B cell (primary cell): ENCODE results near the gene SART3. TPM values are rescaled to one million over a fixed set of nuclear protein-coding genes. Genes with fewer than 3 reads are reported as not detected.

Experiments used
- ATAC-seq: fragments of 200-7000 bp; cut with Tn5 transposase; one replicate; pipeline ENCODE4 v1.10.0; 2021; ENCODE audit warnings: low read depth, mild to moderate bottlenecking, moderate number of reproducible peaks, moderate library complexity
- CTCF ChIA-PET: fragments of 350-600 bp; sonication (Branson Sonifier 250); formaldehyde crosslinking; loops from one replicate; lab custom pipeline; 2021; ENCODE audit warnings: antibody characterized with exemption, inconsistent platforms; lab: Charles Lee
- POLR2A ChIA-PET: fragments of 350-600 bp; sonication (Branson Sonifier 250); formaldehyde crosslinking; loops from one replicate; lab custom pipeline; 2021; ENCODE audit warnings: antibody characterized with exemption; lab: Charles Lee
- DNase-seq: peaks from one replicate; pipeline ENCODE4 v3.0.0; 2013
- H2AFZ ChIP-seq: 2 replicates; pipeline ENCODE4 v1.6.1; 2012; ENCODE audit warnings: mild to moderate bottlenecking, low read depth, low read length; ENCODE audit not compliant: insufficient read depth, poor library complexity, severe bottlenecking
- H3K27ac ChIP-seq, 2 donors: 1 replicate in 1 of 2; 2 replicates in 1 of 2; pipeline ENCODE4 v1.5.1; 2012 to 2013; ENCODE audit warnings: low read length in 2 of 2, mild to moderate bottlenecking in 2 of 2, moderate library complexity in 1 of 2
- H3K27me3 ChIP-seq, 4 experiments: fragments of 200-600 bp in 1 of 4; sonication (generic) in 1 of 4; replicated peaks in 1 of 4; 1 replicate in 2 of 4; 2 replicates in 2 of 4; pipeline versions ENCODE4 v1.6.1 to v1.7.0; 2013 to 2016; ENCODE audit warnings: low read length in 3 of 4, mild to moderate bottlenecking in 2 of 4, mixed read lengths in 1 of 4, moderate library complexity in 1 of 4; ENCODE audit not compliant: insufficient read depth in 4 of 4, control insufficient read depth in 3 of 4; ENCODE audit errors: control extremely low read depth in 1 of 4
- H3K36me3 ChIP-seq, 2 experiments: replicated peaks in 1 of 2; 1 replicate in 1 of 2; 2 replicates in 1 of 2; pipeline versions ENCODE4 v1.6.1 to v1.7.1; 2013; ENCODE audit warnings: low read length in 1 of 2; ENCODE audit not compliant: insufficient read depth in 2 of 2, control insufficient read depth in 1 of 2; ENCODE audit errors: control extremely low read depth in 1 of 2, extremely low read depth in 1 of 2
- H3K4me1 ChIP-seq, 2 donors: fragments of 200-600 bp in 1 of 2; sonication (generic) in 1 of 2; 1 replicate in 1 of 2; 2 replicates in 1 of 2; pipeline versions ENCODE4 v1.5.1 to v1.6.1; 2013 to 2017; ENCODE audit warnings: low read length in 2 of 2; ENCODE audit not compliant: control insufficient read depth in 2 of 2, insufficient read depth in 2 of 2
- H3K4me2 ChIP-seq: replicated peaks from 2 replicates; pipeline ENCODE3; 2012; ENCODE audit warnings: mild to moderate bottlenecking, low read depth, low read length; ENCODE audit not compliant: poor library complexity, severe bottlenecking
- H3K4me3 ChIP-seq, 5 experiments: fragments of 200-600 bp in 1 of 5; sonication (generic) in 1 of 5; 1 replicate in 3 of 5; 2 replicates in 2 of 5; pipeline versions ENCODE4 v1.5.1 to v1.7.0; 2011 to 2016; ENCODE audit warnings: low read length in 4 of 5, mild to moderate bottlenecking in 4 of 5, low read depth in 2 of 5, control low read depth in 1 of 5, moderate library complexity in 1 of 5; ENCODE audit not compliant: insufficient read depth in 1 of 5; ENCODE audit errors: control extremely low read depth in 1 of 5, extremely low read depth in 1 of 5
- H3K79me2 ChIP-seq: fragments of 200-600 bp; sonication (generic); one replicate; pipeline ENCODE4 v1.6.0; 2016; ENCODE audit warnings: low read length; ENCODE audit not compliant: control insufficient read depth, insufficient read depth
- H3K9ac ChIP-seq: fragments of 200-600 bp; sonication (generic); 2 replicates; pipeline ENCODE4 v1.6.1; 2017; ENCODE audit warnings: mild to moderate bottlenecking, low read length, moderate library complexity
- H3K9me3 ChIP-seq, 3 donors: one replicate each; pipeline versions ENCODE4 v1.6.1 to v1.7.1; 2013; ENCODE audit warnings: low read length in 2 of 3; ENCODE audit not compliant: control insufficient read depth in 2 of 3, insufficient read depth in 1 of 3; ENCODE audit errors: control extremely low read depth in 1 of 3
- H4K20me1 ChIP-seq: 2 replicates; pipeline ENCODE4 v1.6.0; 2012; ENCODE audit warnings: mild to moderate bottlenecking, low read length; ENCODE audit not compliant: insufficient read depth, control insufficient read depth, poor library complexity, severe bottlenecking
- H3K27ac Mint-ChIP-seq: one replicate; pipeline ENCODE4 v1.8.0; 2021; ENCODE audit warnings: mixed read lengths
- H3K27me3 Mint-ChIP-seq: one replicate; pipeline ENCODE4 v1.8.0; 2021; ENCODE audit warnings: mixed read lengths
- H3K4me1 Mint-ChIP-seq: one replicate; pipeline ENCODE4 v1.8.0; 2021; ENCODE audit warnings: mixed read lengths
- H3K4me3 Mint-ChIP-seq: one replicate; pipeline ENCODE4 v1.8.0; 2021; ENCODE audit warnings: mixed read lengths
- H3K9me3 Mint-ChIP-seq: one replicate; pipeline ENCODE4 v1.8.0; 2022; ENCODE audit warnings: mixed read lengths; ENCODE audit not compliant: insufficient read depth
- CTCF ChIP-seq: fragments of 200-600 bp; IDR thresholded peaks from one replicate; pipeline ENCODE4 v1.8.0; 2022; ENCODE audit warnings: antibody characterized with exemption, mild to moderate bottlenecking
- EZH2 ChIP-seq: IDR thresholded peaks from 2 replicates; pipeline ENCODE4 v1.6.1; 2012; ENCODE audit warnings: borderline replicate concordance, low read depth, mild to moderate bottlenecking, moderate library complexity, low read length; ENCODE audit not compliant: insufficient read depth, poor library complexity, severe bottlenecking
- WGBS: methylation state at CpG from one replicate; pipeline ENCODE4 v1.1.5; 2013; ENCODE audit warnings: missing lambda C conversion rate; ENCODE audit not compliant: insufficient coverage; 5-methylcytosine and 5-hydroxymethylcytosine counted together
- intact Hi-C: fragments of 100-400 bp; cut with micrococcal nuclease; formaldehyde crosslinking; loops from one replicate; pipeline ENCODE4 v1.10.0; 2022
- polyA plus RNA-seq: library from polyadenylated mRNA; depleted of rRNA; stranded (reverse); fragments of >200 nt; gene quantifications from 2 replicates; pipeline ENCODE4 v1.2.3, GENCODE V29; 2012
- total RNA-seq, 2 donors: library from RNA; stranded (reverse); fragments of 120-200 nt in 1 of 2; gene quantifications; 1 replicate in 1 of 2; 2 replicates in 1 of 2; pipeline versions ENCODE4 v1.2.3 to v1.2.4, GENCODE V29; 2013 to 2022

SART3 gene
- total and polyA plus RNA-seq, 2 donors (not counting 1 experiment from before 2014, with no cell fraction given): 24.1 to 131 TPM

DNA sequence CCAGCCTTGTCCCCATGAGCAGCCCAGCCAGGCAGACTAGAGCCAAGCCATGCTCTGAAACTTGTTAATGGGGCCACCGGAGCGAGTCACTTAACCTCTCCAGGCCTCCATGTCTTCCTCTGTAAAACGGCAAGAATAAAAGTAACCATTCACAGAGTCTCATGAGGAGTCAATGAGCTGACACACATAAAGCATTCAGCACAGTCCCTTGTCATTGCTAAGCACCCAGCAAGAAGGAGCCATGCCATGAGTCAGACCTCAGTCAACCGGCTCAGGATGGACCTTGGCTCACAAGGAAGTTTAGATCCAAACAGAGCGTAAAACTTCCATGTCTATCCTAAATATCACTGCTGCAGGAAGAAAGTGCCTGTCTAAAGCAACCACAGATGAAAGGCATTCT, 35.3 kb downstream of the SART3 start:
- H3K4me1 ChIP-seq: no peaks in the 10 kb centered on the region
- H3K9ac ChIP-seq: no peak overlapping the region
- peaks cover 6% of the 10 kb centered on the region for H3K79me2 ChIP-seq
- CTCF ChIA-PET: interaction anchor here (1.0 kb wide), 1 partner anchor 13 kb away, joined by 3 read pairs; no protein-coding TSS in a partner anchor
- H4K20me1 ChIP-seq: peaks cover 16% of the 10 kb centered on the region
- Mint-ChIP-seq H3K4me3 (no peak overlapping the region), H3K9me3 (no peaks in the 10 kb centered on the region), H3K4me1 (no peaks in the 10 kb centered on the region), H3K27ac (no peak overlapping the region), H3K27me3 (no peaks in the 10 kb centered on the region)
- no peak overlapping the region for H3K4me3 ChIP-seq
- no peak overlapping the region for H3K27ac ChIP-seq
- H3K36me3 ChIP-seq: peaks cover 4 to 96% of the 10 kb centered on the region in 2 experiments
- POLR2A ChIA-PET: no interaction called here
- WGBS: 95% methylated on average over 5 of the region's 5 CpGs
- H3K27me3 ChIP-seq: no peaks in the 10 kb centered on the region
- no peaks in the 10 kb centered on the region for H3K9me3 ChIP-seq
- DNase-seq (no peak), ATAC-seq (no peak)
- no peak for TF ChIP-seq EZH2
- no peak for TF ChIP-seq CTCF
- H3K4me2 ChIP-seq: no peak overlapping the region
- H2AFZ ChIP-seq: no peak overlapping the region
- intact Hi-C loops: no loop called here

DNA sequence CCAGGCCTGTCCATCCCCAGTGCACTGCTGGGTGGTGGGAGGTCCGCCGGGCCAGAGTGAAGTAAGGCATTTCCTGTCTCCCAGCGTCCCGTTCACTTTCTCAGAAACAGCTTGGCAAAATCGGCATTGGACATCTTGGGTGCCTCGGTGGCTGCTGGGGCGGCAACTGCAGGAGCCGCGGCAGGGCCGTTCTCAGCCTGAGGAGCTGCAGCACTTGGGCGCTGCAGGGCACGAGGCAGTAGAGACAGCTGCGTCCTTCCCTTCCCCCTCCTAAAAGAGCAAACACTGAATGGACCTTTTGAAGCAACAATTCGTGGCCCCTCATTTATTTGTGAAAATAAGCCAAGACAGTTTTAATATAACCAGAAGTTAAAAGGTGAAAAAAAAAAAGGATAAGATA, 37.6 kb downstream of the SART3 start:
- Histone ChIP-seq H4K20me1 (peaks cover 11% of the 10 kb centered on the region), H3K9me3 (no peaks in the 10 kb centered on the region), H3K27me3 (no peaks in the 10 kb centered on the region), H3K4me2 (no peak overlapping the region), H3K27ac (no peak overlapping the region), H3K79me2 (peaks cover 6% of the 10 kb centered on the region), H3K36me3 (peaks cover 3 to 94% of the 10 kb centered on the region in 2 experiments), H3K4me1 (no peaks in the 10 kb centered on the region), H3K9ac (no peak overlapping the region), H3K4me3 (no peak overlapping the region), H2AFZ (no peak overlapping the region)
- Mint-ChIP-seq H3K9me3 (no peaks in the 10 kb centered on the region), H3K4me3 (no peak overlapping the region), H3K4me1 (no peaks in the 10 kb centered on the region), H3K27me3 (no peaks in the 10 kb centered on the region), H3K27ac (no peak overlapping the region)
- TF ChIP-seq EZH2: no peak
- TF ChIP-seq CTCF: no peak
- ATAC-seq (no peak), DNase-seq (no peak)
- intact Hi-C loops: no loop called here
- ChIA-PET CTCF (interaction anchor here (3.0 kb wide), 1 partner anchor 11 kb away, joined by 12 read pairs; no protein-coding TSS in a partner anchor), POLR2A (no interaction called here)
- 98% methylated on average over 12 of the region's 14 CpGs for WGBS
